Right lobe of liver (tissue), 6 donors: ENCODE results near the gene RNF135. TPM values are rescaled to one million over a fixed set of nuclear protein-coding genes. Genes with fewer than 3 reads are reported as not detected.
"Not testable (repeated sequence)": the region's sequence is repeated elsewhere in the genome, so short reads cannot be mapped to it uniquely, and the experiment has no call there.

ENCODE experiments used
- ATAC-seq, 4 donors: fragments of 200-7000 bp; cut with Tn5 transposase; one replicate each; pipeline ENCODE4 v1.9.1; 2020; ENCODE audit warnings: mild to moderate bottlenecking in 4 of 4, moderate library complexity in 4 of 4
- DNase-seq, 3 donors: peaks; one replicate each; pipeline ENCODE4 v3.0.0-alpha.2; 2020
- H3K27ac ChIP-seq, 3 donors: fragments of 200-600 bp; one replicate each; pipeline ENCODE4 v1.8.0; 2022
- H3K27me3 ChIP-seq, 2 donors: fragments of 200-600 bp; one replicate each; pipeline ENCODE4 v1.8.0; 2022
- H3K36me3 ChIP-seq, 4 donors: fragments of 200-600 bp; sonication (generic) in 1 of 4; one replicate each; pipeline versions ENCODE4 v1.5.1 to v1.8.0; 2017 to 2022; ENCODE audit warnings: control low read depth in 1 of 4
- H3K4me1 ChIP-seq, 4 donors: fragments of 200-600 bp; sonication (generic) in 1 of 4; one replicate each; pipeline versions ENCODE4 v1.5.1 to v1.8.0; 2017 to 2022; ENCODE audit warnings: control low read depth in 1 of 4
- H3K4me3 ChIP-seq, 3 donors: fragments of 200-600 bp; one replicate each; pipeline ENCODE4 v1.8.0; 2022
- H3K9me3 ChIP-seq, 4 donors: fragments of 200-600 bp; sonication (generic) in 1 of 4; one replicate each; pipeline versions ENCODE4 v1.5.1 to v1.8.0; 2017 to 2022; ENCODE audit warnings: control low read depth in 1 of 4
- POLR2A ChIP-seq: fragments of 450-650 bp; IDR thresholded peaks from one replicate; pipeline ENCODE4 v1.6.1; 2017; ENCODE audit warnings: antibody characterized with exemption, mild to moderate bottlenecking
- WGBS: methylation state at CpG from one replicate; pipeline ENCODE4 v1.1.6; 2018; ENCODE audit warnings: low coverage, low lambda C conversion rate; ENCODE audit not compliant: insufficient coverage; ENCODE audit errors: missing lambda C conversion rate; 5-methylcytosine and 5-hydroxymethylcytosine counted together
- intact Hi-C, 2 donors: fragments of 100-400 bp; cut with DNase I; formaldehyde crosslinking; loops; one replicate each; pipeline versions ENCODE4 v1.11.2 to v1.14.1; 2022
- total RNA-seq, 6 experiments: library from RNA; depleted of rRNA in 2 of 6; stranded (reverse); fragments of >200 nt in 2 of 6; fragmentation: NEBNext Ultra II Directional in 3 of 6; extraction: Animal tissue kit (Norgen Biotek cat#: 25700) in 3 of 6; gene quantifications; one replicate each; pipeline versions ENCODE4 v1.1.0 to v1.2.4, GENCODE V29; 2016 to 2023
- TF ChIP-seq, protein P1 (sequence below), 4 donors: fragments of 200-600 bp in 3 of 4; fragments of 450-650 bp in 1 of 4; IDR thresholded peaks; one replicate each; pipeline versions ENCODE4 v1.5.1 to v1.8.0; 2016 to 2022; ENCODE audit warnings: antibody characterized with exemption in 4 of 4, mild to moderate bottlenecking in 2 of 4
- donor health status: DM: no; HTN: yes; CAD: no.
- donor health status: DM: no; HTN: no; CAD: no.
- donor health status: DM: no; HTN: no; CAD: no.
- donor health status: DM: no; HTN: yes; CAD: no.
- donor health status: DM: no; HTN: yes; CAD: no.

Gene RNF135
- total RNA-seq, 6 experiments from 2014 or later: 3.7 to 6.1 (median 4.6) TPM

- Histone ChIP-seq H3K4me1 (no peaks in the 10 kb centered on the region), H3K27me3 (no peaks in the 10 kb centered on the region), H3K36me3 (no peaks in the 10 kb centered on the region), H3K9me3 (no peaks in the 10 kb centered on the region), H3K4me3 (no peak overlapping the region), H3K27ac (no peak overlapping the region)
- 77% methylated on average over 8 of the region's 9 CpGs for WGBS
- ATAC-seq: peak in 3 of 4 donors; percentile 14 to 35 (median 26)
- intact Hi-C loops: no loop called here
- DNase-seq: no peak
- TF ChIP-seq, protein P1, sequence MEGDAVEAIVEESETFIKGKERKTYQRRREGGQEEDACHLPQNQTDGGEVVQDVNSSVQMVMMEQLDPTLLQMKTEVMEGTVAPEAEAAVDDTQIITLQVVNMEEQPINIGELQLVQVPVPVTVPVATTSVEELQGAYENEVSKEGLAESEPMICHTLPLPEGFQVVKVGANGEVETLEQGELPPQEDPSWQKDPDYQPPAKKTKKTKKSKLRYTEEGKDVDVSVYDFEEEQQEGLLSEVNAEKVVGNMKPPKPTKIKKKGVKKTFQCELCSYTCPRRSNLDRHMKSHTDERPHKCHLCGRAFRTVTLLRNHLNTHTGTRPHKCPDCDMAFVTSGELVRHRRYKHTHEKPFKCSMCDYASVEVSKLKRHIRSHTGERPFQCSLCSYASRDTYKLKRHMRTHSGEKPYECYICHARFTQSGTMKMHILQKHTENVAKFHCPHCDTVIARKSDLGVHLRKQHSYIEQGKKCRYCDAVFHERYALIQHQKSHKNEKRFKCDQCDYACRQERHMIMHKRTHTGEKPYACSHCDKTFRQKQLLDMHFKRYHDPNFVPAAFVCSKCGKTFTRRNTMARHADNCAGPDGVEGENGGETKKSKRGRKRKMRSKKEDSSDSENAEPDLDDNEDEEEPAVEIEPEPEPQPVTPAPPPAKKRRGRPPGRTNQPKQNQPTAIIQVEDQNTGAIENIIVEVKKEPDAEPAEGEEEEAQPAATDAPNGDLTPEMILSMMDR (IDR thresholded peaks at IDR 0.05): no peak
- no peak for TF ChIP-seq POLR2A
These were observed 9.3 kb upstream of the RNF135 start for GRCh38 chr17:30961209-30962188.

- H3K27me3 ChIP-seq, H3K27ac ChIP-seq, H3K36me3 ChIP-seq, H3K4me1 ChIP-seq, H3K9me3 ChIP-seq, H3K4me3 ChIP-seq, DNase-seq, intact Hi-C loops: not testable (repeated sequence)
- 69% methylated on average over 3 of the region's 8 CpGs for WGBS
- ATAC-seq: peak in 2 of 4 donors; percentile 14 to 80
These were observed 6.5 kb upstream of the RNF135 start for GRCh38 chr17:30964312-30964711.

DNA sequence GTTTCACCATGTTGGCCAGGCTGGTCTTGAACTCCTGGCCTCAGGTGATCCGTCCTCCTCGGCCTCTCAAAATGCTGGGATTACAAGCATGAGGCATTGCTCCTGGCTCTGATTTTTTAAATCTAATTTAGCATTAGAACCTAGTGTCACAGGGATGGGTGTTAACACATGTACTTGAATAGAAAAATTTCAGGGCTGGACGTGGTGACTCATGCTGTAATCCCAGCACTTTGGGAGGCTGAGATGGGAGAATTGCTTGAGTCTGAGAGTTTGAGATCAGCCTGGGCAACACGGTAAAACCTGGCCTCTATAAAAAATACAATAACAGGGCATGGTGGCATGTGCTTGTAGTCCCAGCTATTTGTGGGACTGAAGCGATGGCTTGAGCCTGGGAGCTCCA is 6.0 kb upstream of the RNF135 start:
- TF ChIP-seq POLR2A: no peak
- TF ChIP-seq, protein P1 (IDR thresholded peaks at IDR 0.05): no peak
- Histone ChIP-seq H3K4me1 (no peaks in the 10 kb centered on the region), H3K36me3 (no peaks in the 10 kb centered on the region), H3K4me3 (no peak overlapping the region), H3K9me3 (no peaks in the 10 kb centered on the region), H3K27me3 (no peaks in the 10 kb centered on the region), H3K27ac (no peak overlapping the region)
- DNase-seq: no peak
- 83% methylated on average over 5 of the region's 5 CpGs for WGBS
- no peak for ATAC-seq
- intact Hi-C loops: no loop called here

- no peaks in the 10 kb centered on the region for H3K9me3 ChIP-seq
- no peaks in the 10 kb centered on the region for H3K36me3 ChIP-seq
- 85% methylated on average over 3 of the region's 3 CpGs for whole genome bisulfite sequencing
- ATAC-seq (no peak), DNase-seq (no peak)
- no peaks in the 10 kb centered on the region for H3K27me3 ChIP-seq
- H3K27ac ChIP-seq: no peak overlapping the region
- intact Hi-C loops: no loop called here
- no peaks in the 10 kb centered on the region for H3K4me1 ChIP-seq
- H3K4me3 ChIP-seq: no peak overlapping the region
- no peak for TF ChIP-seq POLR2A
- TF ChIP-seq, protein P1 (IDR thresholded peaks at IDR 0.05): no peak
These were observed 5.2 kb upstream of the RNF135 start for GRCh38 chr17:30965686-30966085.

GRCh38 chr17:30967911-30968310 is 2.9 kb upstream of the RNF135 start:
- H3K9me3 ChIP-seq, H3K36me3 ChIP-seq, intact Hi-C loops, H3K4me3 ChIP-seq, H3K27me3 ChIP-seq, ATAC-seq: not testable (repeated sequence)
- peak in 1 of 3 donors; percentile 23 for DNase-seq
- H3K27ac ChIP-seq: peak overlapping the region in 1 of 3 donors; percentile 18
- H3K4me1 ChIP-seq: peaks cover 0 to 12% (median 0%) of the 10 kb centered on the region in 4 donors
- WGBS: 95% methylated on average over 7 of the region's 13 CpGs
